ENCODE data around the gene TRA2B. TPM values are rescaled to one million over a fixed set of nuclear protein-coding genes. Genes with fewer than 3 reads are reported as not detected.
"Not testable (repeated sequence)": the region's sequence is repeated elsewhere in the genome, so short reads cannot be mapped to it uniquely, and the experiment has no call there.

TRA2B gene
- total RNA-seq, 1 donor from 2014 or later = 62.1 TPM

GRCh38 chr3:185909913-185910312, 27.9 kb downstream of the TRA2B start:
- intact Hi-C loops (cut with DNase I) = not testable (repeated sequence)

GRCh38 chr3:185900228-185900627, 37.6 kb downstream of the TRA2B start:
- intact Hi-C loops (cut with DNase I) = no loop called here
- no peak for DNase-seq (ENCODE audit: low spot score)

More at GRCh38 chr3:185909913-185910312, 27.9 kb downstream of the TRA2B start:
- not testable (repeated sequence) for DNase-seq (ENCODE audit: low spot score)

- DNase-seq (ENCODE audit: low spot score) = no peak
- intact Hi-C loops (cut with DNase I) = no loop called here
Observed at GRCh38 chr3:185896636-185897035, 41.2 kb downstream of the TRA2B start.

GRCh38 chr3:185887066-185887465, 50.7 kb downstream of the TRA2B start:
- intact Hi-C loops (cut with DNase I) = no loop called here

GRCh38 chr3:185884641-185885040, 53.2 kb downstream of the TRA2B start:
- no peak for DNase-seq (ENCODE audit: low spot score)
- intact Hi-C loops (cut with DNase I) = no loop called here

More at GRCh38 chr3:185887066-185887465, 50.7 kb downstream of the TRA2B start:
- no peak for DNase-seq (ENCODE audit: low spot score)

- DNase-seq (ENCODE audit: low spot score) = no peak
Observed at GRCh38 chr3:185881926-185882325, 55.9 kb downstream of the TRA2B start.

GRCh38 chr3:185880600-185880999, 57.2 kb downstream of the TRA2B start:
- DNase-seq (ENCODE audit: low spot score) = no peak
- intact Hi-C loops (cut with DNase I) = no loop called here

More at GRCh38 chr3:185881926-185882325, 55.9 kb downstream of the TRA2B start:
- intact Hi-C loops (cut with DNase I) = no loop called here

GRCh38 chr3:185878920-185879319, 58.9 kb downstream of the TRA2B start:
- DNase-seq (ENCODE audit: low spot score) = no peak

GRCh38 chr3:185874119-185874518, 63.7 kb downstream of the TRA2B start:
- intact Hi-C loops (cut with DNase I) = no loop called here
- no peak for DNase-seq (ENCODE audit: low spot score)

More at GRCh38 chr3:185878920-185879319, 58.9 kb downstream of the TRA2B start:
- intact Hi-C loops (cut with DNase I) = no loop called here

- intact Hi-C loops (cut with DNase I) = no loop called here
- no peak for DNase-seq (ENCODE audit: low spot score)
Observed at GRCh38 chr3:185867650-185868049, 70.2 kb downstream of the TRA2B start.

GRCh38 chr3:185866995-185867394, 70.8 kb downstream of the TRA2B start:
- DNase-seq (ENCODE audit: low spot score) = no peak

GRCh38 chr3:185866555-185866954, 71.3 kb downstream of the TRA2B start:
- DNase-seq (ENCODE audit: low spot score) = no peak
- intact Hi-C loops (cut with DNase I) = no loop called here

More at GRCh38 chr3:185866995-185867394, 70.8 kb downstream of the TRA2B start:
- intact Hi-C loops (cut with DNase I) = no loop called here

Other genes starting within 250 kb of the TRA2B start
- gene IGF2BP2, start 113.0 kb downstream of the TRA2B start, total RNA-seq = 18.5 TPM
- gene ETV5, start 171.1 kb upstream of the TRA2B start, total RNA-seq = 17.4 TPM